K562 treated with DMSO at 1 percent for 48 hours (cell line): ENCODE data around the gene ZNF490. TPM values are rescaled to one million over a fixed set of nuclear protein-coding genes. Genes with fewer than 3 reads are reported as not detected.

Experiments used
- total RNA-seq: library from RNA; unstranded; fragments of 300-600 nt; gene quantifications from 2 replicates; pipeline ENCODE4 v1.2.3, GENCODE V29; 2022; ENCODE audit warnings: low replicate concordance; ENCODE audit errors: extremely low read depth

ZNF490 gene
- not detected in 2 replicates for total RNA-seq

GRCh38 chr19:12610540-12611360, at the start of gene ZNF490, which contains the start of gene ZNF791:
TSS of gene ZNF490 (minus strand) at chr19:12610813. CDS start at chr19:12610680, 133 bp downstream.
TSS of gene ZNF791 (plus strand) at chr19:12610920. CDS start at chr19:12611080, 160 bp downstream.

GRCh38 chr19:12551060-12551832, 59.4 kb downstream of the ZNF490 start, which contains the start of gene ZNF564:
TSS of gene ZNF564 (minus strand) at chr19:12551482. CDS start at chr19:12551332, 150 bp downstream.

Other genes starting within 250 kb of the ZNF490 start
- gene ZNF442, start 245.1 kb downstream of the ZNF490 start, total RNA-seq = not detected in 2 replicates
- not detected in 2 replicates for gene ZNF799, start 209.5 kb downstream of the ZNF490 start, total RNA-seq
- gene ZNF443, start 169.8 kb downstream of the ZNF490 start, total RNA-seq = not detected in 2 replicates
- not detected in 2 replicates for gene ZNF709, start 126.0 kb downstream of the ZNF490 start, total RNA-seq
- gene ZNF564, start 59.3 kb downstream of the ZNF490 start, total RNA-seq = not detected in 2 replicates
- gene ZNF791, start 107 bp upstream of the ZNF490 start, total RNA-seq = not detected in 2 replicates
- not detected in 2 replicates for gene MAN2B1, start 55.9 kb upstream of the ZNF490 start, total RNA-seq
- gene WDR83, start 56.0 kb upstream of the ZNF490 start, total RNA-seq = not detected in 2 replicates
- gene DHPS, start 71.1 kb upstream of the ZNF490 start, total RNA-seq = not detected in 2 replicates
- not detected in 2 replicates for gene GNG14, start 77.2 kb upstream of the ZNF490 start, total RNA-seq
- gene FBXW9, start 85.8 kb upstream of the ZNF490 start, total RNA-seq = not detected in 2 replicates
- 258 TPM in 1 of 2 replicates, not detected in the other for gene TNPO2, start 113.1 kb upstream of the ZNF490 start, total RNA-seq
- gene TRIR, start 123.9 kb upstream of the ZNF490 start, total RNA-seq = not detected in 2 replicates
- not detected in 2 replicates for gene GET3, start 126.7 kb upstream of the ZNF490 start, total RNA-seq
- gene BEST2, start 141.0 kb upstream of the ZNF490 start, total RNA-seq = not detected in 2 replicates
- not detected in 2 replicates for gene HOOK2, start 164.7 kb upstream of the ZNF490 start, total RNA-seq
- not detected in 2 replicates for gene JUNB, start 180.7 kb upstream of the ZNF490 start, total RNA-seq
- 1,339 TPM in 1 of 2 replicates, not detected in the other for gene PRDX2, start 191.0 kb upstream of the ZNF490 start, total RNA-seq
- not detected in 2 replicates for gene THSD8, start 191.3 kb upstream of the ZNF490 start, total RNA-seq
- not detected in 2 replicates for gene RNASEH2A, start 195.8 kb upstream of the ZNF490 start, total RNA-seq
- gene RTBDN, start 223.8 kb upstream of the ZNF490 start, total RNA-seq = not detected in 2 replicates
- not detected in 2 replicates for gene MAST1, start 227.7 kb upstream of the ZNF490 start, total RNA-seq